ENCODE data around the gene CHID1.

CHID1 gene

DNA sequence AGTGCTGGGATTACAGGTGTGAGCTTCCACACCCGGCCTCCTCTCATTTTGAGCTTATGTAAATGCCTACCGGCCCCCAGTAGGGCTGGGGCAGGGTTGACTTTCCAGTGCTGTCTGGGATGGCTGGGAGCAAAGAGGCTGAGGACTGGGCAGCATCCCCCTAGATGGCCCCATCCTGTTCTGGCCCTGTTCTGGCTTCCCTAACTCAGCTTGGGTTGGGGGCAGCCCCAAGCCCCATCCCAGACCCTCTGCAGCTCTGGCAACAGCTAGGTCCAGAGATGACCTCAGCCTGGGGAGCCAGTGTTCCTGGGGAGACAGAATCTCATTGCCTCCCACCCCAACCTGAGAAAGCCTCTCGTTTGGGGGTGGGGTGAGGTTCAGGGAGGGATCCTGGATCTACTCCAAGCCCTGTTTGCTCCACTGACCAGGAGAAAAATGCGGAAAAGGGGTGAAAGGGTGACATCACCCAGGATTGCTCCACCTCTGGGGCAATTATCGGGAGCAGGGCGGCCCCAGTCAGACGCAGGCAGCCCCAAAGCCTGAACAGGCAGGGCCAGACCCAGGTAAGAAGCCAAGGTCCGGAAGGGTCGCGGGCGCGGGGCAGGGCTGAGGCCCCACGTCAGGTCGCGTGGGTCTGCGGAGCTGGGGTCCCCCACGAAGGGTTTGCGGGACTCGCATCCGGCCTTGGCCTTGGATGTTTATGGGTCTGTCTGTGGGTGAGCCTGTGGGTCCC, 92.0 kb downstream of the CHID1 start, which contains the start of gene PNPLA2:
Gene PNPLA2 (plus strand): TSS at position 519 of the 733 bp plus-strand sequence. CDS start 805 bp downstream, outside the sequence.
- DNase-seq, result no peak
